NCI-H2107 treated with DMSO at 0.1 percent for 48 hours (cell line): ENCODE data around the gene CDYL2.

Experiments
- DNase-seq: peaks from one replicate; lab custom pipeline; 2025; ENCODE audit not compliant: unreplicated experiment; lab: John Stamatoyannopoulos, UW

CDYL2 gene

GRCh38 chr16:80604600-80605355 is 199.6 kb downstream of the CDYL2 start:
- DNase-seq, result no peak

GRCh38 chr16:80602894-80603293 is 201.5 kb downstream of the CDYL2 start:
- no peak for DNase-seq

GRCh38 chr16:80601182-80601581 is 203.2 kb downstream of the CDYL2 start:
- DNase-seq, result no peak

GRCh38 chr16:80599466-80599865 is 204.9 kb downstream of the CDYL2 start:
- no peak for DNase-seq

GRCh38 chr16:80596507-80597207 is 207.7 kb downstream of the CDYL2 start:
- no peak for DNase-seq

- DNase-seq, result no peak
These were observed 209.6 kb downstream of the CDYL2 start for GRCh38 chr16:80594756-80595155.

- no peak for DNase-seq
These were observed 212.1 kb downstream of the CDYL2 start for GRCh38 chr16:80592273-80592672.

GRCh38 chr16:80591071-80591915 is 213.1 kb downstream of the CDYL2 start:
- no peak for DNase-seq

- no peak for DNase-seq
These were observed 217.3 kb downstream of the CDYL2 start for GRCh38 chr16:80587071-80587470.

- DNase-seq, result no peak
These were observed 217.9 kb downstream of the CDYL2 start for GRCh38 chr16:80586476-80586875.

- no peak for DNase-seq
These were observed 218.6 kb downstream of the CDYL2 start for GRCh38 chr16:80585764-80586163.

GRCh38 chr16:80583466-80583865 is 220.9 kb downstream of the CDYL2 start:
- DNase-seq, result no peak

GRCh38 chr16:80580109-80580832 is 224.1 kb downstream of the CDYL2 start:
- no peak for DNase-seq

- no peak for DNase-seq
These were observed 226.7 kb downstream of the CDYL2 start for GRCh38 chr16:80577485-80578280.

- DNase-seq, result no peak
These were observed 228.0 kb downstream of the CDYL2 start for GRCh38 chr16:80576343-80576912.

- no peak for DNase-seq
These were observed 230.7 kb downstream of the CDYL2 start for GRCh38 chr16:80573700-80574120.

- no peak for DNase-seq
These were observed 234.3 kb downstream of the CDYL2 start for GRCh38 chr16:80570106-80570478.

GRCh38 chr16:80569440-80570105 is 234.8 kb downstream of the CDYL2 start:
- DNase-seq, result no peak

- DNase-seq, result no peak
These were observed 240.0 kb downstream of the CDYL2 start for GRCh38 chr16:80564394-80564793.
